Endothelial cell of umbilical vein (primary cell): ENCODE measurements around the gene PRDM10. TPM values are rescaled to one million over a fixed set of nuclear protein-coding genes. Genes with fewer than 3 reads are reported as not detected.

Source experiments
- BruUV-seq: library from RNA; stranded (reverse); fragments of 400-500 nt; replicated peaks from 2 replicates; lab custom pipeline; 2021; lab: Mats Ljungman, UMichigan
- CTCF ChIA-PET: fragments of 300-600, 350-600 bp; sonication (Branson Sonifier 250); formaldehyde crosslinking; loops from one replicate; lab custom pipeline; 2021; ENCODE audit warnings: antibody characterized with exemption, inconsistent platforms; lab: Charles Lee
- POLR2A ChIA-PET: fragments of 300-600, 350-600 bp; sonication (Branson Sonifier 250); formaldehyde crosslinking; loops from one replicate; lab custom pipeline; 2021; ENCODE audit warnings: antibody characterized with exemption, inconsistent platforms; lab: Charles Lee
- DNase-seq: peaks from one replicate; pipeline ENCODE4 v3.0.0-alpha.2; 2011; ENCODE audit warnings: low read depth, low spot score
- FAIRE-seq: peaks from 2 replicates; lab custom pipeline; 2011; peaks lifted over from hg19 to GRCh38; lab: Jason Lieb, UNC
- H2AFZ ChIP-seq: 2 replicates; pipeline ENCODE4 v1.6.0; 2012; ENCODE audit warnings: low read depth, low read length, control low read depth, inconsistent platforms
- H3K27ac ChIP-seq: 2 replicates; pipeline ENCODE4 v1.5.1; 2011; ENCODE audit warnings: low read depth, mild to moderate bottlenecking, control low read depth, low read length, moderate library complexity; ENCODE audit not compliant: insufficient read depth
- H3K27me3 ChIP-seq, 2 experiments: 2 replicates each; pipeline versions ENCODE4 v1.6.0 to v1.6.1; 2011; ENCODE audit warnings: low read length in 2 of 2, mixed read lengths in 1 of 2; ENCODE audit not compliant: control insufficient read depth in 2 of 2, insufficient read depth in 2 of 2
- H3K36me3 ChIP-seq, 2 experiments: 2 replicates in 1 of 2; 3 replicates in 1 of 2; pipeline ENCODE4 v1.5.1; 2011; ENCODE audit warnings: low read length in 2 of 2, mild to moderate bottlenecking in 1 of 2, moderate library complexity in 1 of 2; ENCODE audit not compliant: control insufficient read depth in 2 of 2, insufficient read depth in 2 of 2; ENCODE audit errors: extremely low read depth in 1 of 2
- H3K4me1 ChIP-seq: 3 replicates; pipeline ENCODE4 v1.5.1; 2011; ENCODE audit warnings: mild to moderate bottlenecking, low read length; ENCODE audit not compliant: control insufficient read depth, insufficient read depth; ENCODE audit errors: extremely low read depth
- H3K4me2 ChIP-seq: 2 replicates; pipeline ENCODE4 v1.6.1; 2011; ENCODE audit warnings: low read length, control low read depth, mixed read lengths; ENCODE audit not compliant: insufficient read depth
- H3K4me3 ChIP-seq, 3 experiments: fragments of 200-600 bp in 1 of 3; sonication (generic), shearing (Covaris generic) in 1 of 3; replicated peaks in 1 of 3; 2 replicates each; pipeline ENCODE4 v1.5.1; 2011 to 2016; ENCODE audit warnings: control low read depth in 3 of 3, low read length in 3 of 3, mild to moderate bottlenecking in 2 of 3, inconsistent platforms in 1 of 3, low read depth in 1 of 3, moderate library complexity in 1 of 3; ENCODE audit not compliant: insufficient read depth in 1 of 3
- H3K79me2 ChIP-seq: 2 replicates; pipeline ENCODE4 v1.6.0; 2012; ENCODE audit warnings: low read length, inconsistent platforms; ENCODE audit not compliant: control insufficient read depth, insufficient read depth
- H3K9ac ChIP-seq: replicated peaks from 2 replicates; pipeline ENCODE3; 2011; ENCODE audit warnings: low read length, control low read depth; ENCODE audit not compliant: insufficient read depth; ENCODE audit errors: extremely low read depth
- H3K9me1 ChIP-seq: replicated peaks from 3 replicates; pipeline ENCODE4 v1.6.0; 2011; ENCODE audit warnings: mild to moderate bottlenecking, low read length; ENCODE audit not compliant: control insufficient read depth, insufficient read depth; ENCODE audit errors: extremely low read depth
- H3K9me3 ChIP-seq: replicated peaks from 2 replicates; pipeline ENCODE4 v1.5.1; 2012; ENCODE audit warnings: low read length, inconsistent platforms; ENCODE audit not compliant: control insufficient read depth, insufficient read depth
- H4K20me1 ChIP-seq: replicated peaks from 2 replicates; pipeline ENCODE3; 2011; ENCODE audit warnings: mild to moderate bottlenecking, low read length; ENCODE audit not compliant: control insufficient read depth, insufficient read depth; ENCODE audit errors: extremely low read depth
- CTCF ChIP-seq, 2 donors: IDR thresholded peaks; 1 replicate in 1 of 2; 2 replicates in 1 of 2; pipeline ENCODE4 v1.5.1; 2011; ENCODE audit warnings: low read length in 2 of 2, mild to moderate bottlenecking in 2 of 2, moderate library complexity in 2 of 2, control low read depth in 1 of 2, inconsistent platforms in 1 of 2, low read depth in 1 of 2; ENCODE audit not compliant: insufficient read depth in 1 of 2; ENCODE audit errors: extremely low read depth in 1 of 2
- EZH2 ChIP-seq: IDR thresholded peaks from 2 replicates; pipeline ENCODE4 v1.6.1; 2012; ENCODE audit warnings: borderline replicate concordance, low read depth, mild to moderate bottlenecking, moderate library complexity, low read length, inconsistent platforms; ENCODE audit not compliant: severe bottlenecking
- FOS ChIP-seq: IDR thresholded peaks from 2 replicates; pipeline ENCODE4 v1.6.1; 2011; ENCODE audit warnings: mild to moderate bottlenecking, low read length, moderate library complexity, borderline replicate concordance; ENCODE audit not compliant: insufficient read depth
- GATA2 ChIP-seq: IDR thresholded peaks from 2 replicates; pipeline ENCODE4 v1.7.0; 2011; ENCODE audit warnings: low read depth, mild to moderate bottlenecking, moderate library complexity, mixed read lengths, low read length; ENCODE audit not compliant: insufficient read length, insufficient read depth
- JUN ChIP-seq: IDR thresholded peaks from 2 replicates; pipeline ENCODE4 v1.6.1; 2011; ENCODE audit warnings: borderline replicate concordance, low read depth; ENCODE audit not compliant: insufficient read length, insufficient read depth
- MAX ChIP-seq: IDR thresholded peaks from 2 replicates; pipeline ENCODE4 v1.6.1; 2011; ENCODE audit not compliant: insufficient read depth, insufficient read length
- MYC ChIP-seq: IDR thresholded peaks from one replicate; pipeline ENCODE4 v1.6.1; 2011; ENCODE audit warnings: mild to moderate bottlenecking, low read depth, low read length
- POLR2A ChIP-seq: IDR thresholded peaks from 2 replicates; pipeline ENCODE4 v1.6.1; 2012; ENCODE audit warnings: low read depth, mild to moderate bottlenecking, control low read depth, low read length
- POLR2AphosphoS5 ChIP-seq: IDR thresholded peaks from 2 replicates; pipeline ENCODE4 v1.6.1; 2012; ENCODE audit warnings: low read depth, mild to moderate bottlenecking, control low read depth, low read length, moderate library complexity; ENCODE audit not compliant: insufficient read depth
- dilution Hi-C: fragments of 300-500 bp; cut with MboI; formaldehyde crosslinking; loops from one replicate; pipeline ENCODE4 v1.15.0; 2019; ENCODE audit warnings: low sequenced_read_pairs; ENCODE audit not compliant: extremely low pct_ligation_motif_present
- intact Hi-C: fragments of 100-400 bp; cut with micrococcal nuclease; formaldehyde crosslinking; loops from one replicate; pipeline ENCODE4 v1.10.0; 2022
- polyA plus RNA-seq, 4 experiments: library from polyadenylated mRNA; depleted of rRNA in 3 of 4; stranded (reverse) in 3 of 4; unstranded in 1 of 4; fragments of >200 nt; gene quantifications; 2 replicates each; pipeline versions ENCODE4 v1.2.1 to v1.2.3, GENCODE V29; 2011 to 2012; ENCODE audit warnings: missing spikeins in 1 of 4
- total RNA-seq: library from RNA; stranded (reverse); gene quantifications from 2 replicates; pipeline ENCODE4 v1.2.3, GENCODE V29; 2021

The PRDM10 gene
- total and polyA plus RNA-seq, 2 donors (not counting 3 experiments of a cell fraction or from before 2014, with no cell fraction given) = 9.6 to 13.0 TPM

GRCh38 chr11:130008326-130008725 is 5.7 kb upstream of the PRDM10 start:
- no peak overlapping the region for H3K9ac ChIP-seq
- DNase-seq = no peak
- H3K36me3 ChIP-seq = no peaks in the 10 kb centered on the region
- no peaks in the 10 kb centered on the region for H3K79me2 ChIP-seq
- dilution Hi-C loops (no loop called here), intact Hi-C loops (no loop called here)
- no peaks in the 10 kb centered on the region for H3K27me3 ChIP-seq
- H3K9me3 ChIP-seq = no peaks in the 10 kb centered on the region
- no peak for TF ChIP-seq POLR2A
- TF ChIP-seq FOS = no peak
- TF ChIP-seq POLR2AphosphoS5 = no peak
- no peak for TF ChIP-seq MAX
- no peak for TF ChIP-seq MYC
- TF ChIP-seq CTCF (IDR thresholded peaks at IDR 0.05; ENCODE audit: extremely low read depth in 1 of 2, insufficient read depth in 1 of 2, low read depth in 1 of 2, low read length in 2 of 2) = no peak
- no peak for TF ChIP-seq JUN
- TF ChIP-seq GATA2 = no peak
- no peak for TF ChIP-seq EZH2
- no TSS peak for BruUV-seq
- no peaks in the 10 kb centered on the region for H3K9me1 ChIP-seq
- H4K20me1 ChIP-seq = no peaks in the 10 kb centered on the region
- no peak overlapping the region for H2AFZ ChIP-seq
- FAIRE-seq = no peak
- POLR2A ChIA-PET = no interaction called here
- no peak overlapping the region for H3K27ac ChIP-seq
- no peak overlapping the region for H3K4me2 ChIP-seq
- H3K4me3 ChIP-seq = no peak overlapping the region
- CTCF ChIA-PET = interaction anchor here (1.2 kb wide), 1 partner anchor 17 kb away, joined by 3 read pairs; no protein-coding TSS in a partner anchor
- H3K4me1 ChIP-seq = peaks cover 7% of the 10 kb centered on the region
